ENCODE data around the gene KPNA1.
A peak's percentile ranks its signal among the peaks of the same experiment; 100 is the strongest.

KPNA1 gene

GRCh38 chr3:122481390-122481789, 33.3 kb downstream of the KPNA1 start:
- Histone ChIP-seq H3K4me3 (ENCODE audit: extremely low read depth, insufficient read depth, low read length, poor library complexity, severe bottlenecking) (no peak overlapping the region), H3K36me3 (ENCODE audit: control insufficient read depth, insufficient read depth, low read length) (peaks cover 7% of the 10 kb centered on the region), H3K4me1 (ENCODE audit: control insufficient read depth, insufficient read depth, low read length, poor library complexity, severe bottlenecking) (peaks cover 23% of the 10 kb centered on the region), H3K27ac (ENCODE audit: low read depth, low read length, severe bottlenecking) (no peak overlapping the region), H3K9me3 (ENCODE audit: control insufficient read depth, low read length) (no peaks in the 10 kb centered on the region)
- WGBS, 2 experiments (ENCODE audit: insufficient coverage in 2 of 2): 100% methylated on average over 1 of the region's 3 CpGs

- WGBS, 2 experiments (ENCODE audit: insufficient coverage in 2 of 2): no CpG with 5 or more reads among the region's 2 CpGs
- no peak overlapping the region for H3K27ac ChIP-seq (ENCODE audit: low read depth, low read length, severe bottlenecking)
- peaks cover 4% of the 10 kb centered on the region for H3K4me1 ChIP-seq (ENCODE audit: control insufficient read depth, insufficient read depth, low read length, poor library complexity, severe bottlenecking)
- H3K4me3 ChIP-seq (ENCODE audit: extremely low read depth, insufficient read depth, low read length, poor library complexity, severe bottlenecking): no peak overlapping the region
- H3K36me3 ChIP-seq (ENCODE audit: control insufficient read depth, insufficient read depth, low read length): peaks cover 12% of the 10 kb centered on the region
- H3K9me3 ChIP-seq (ENCODE audit: control insufficient read depth, low read length): no peaks in the 10 kb centered on the region
Observed at GRCh38 chr3:122476532-122476931, 38.2 kb downstream of the KPNA1 start.

- Histone ChIP-seq H3K4me1 (ENCODE audit: control insufficient read depth, insufficient read depth, low read length, poor library complexity, severe bottlenecking) (peaks cover 4% of the 10 kb centered on the region), H3K36me3 (ENCODE audit: control insufficient read depth, insufficient read depth, low read length) (peaks cover 12% of the 10 kb centered on the region), H3K27ac (ENCODE audit: low read depth, low read length, severe bottlenecking) (no peak overlapping the region), H3K4me3 (ENCODE audit: extremely low read depth, insufficient read depth, low read length, poor library complexity, severe bottlenecking) (no peak overlapping the region), H3K9me3 (ENCODE audit: control insufficient read depth, low read length) (no peaks in the 10 kb centered on the region)
- no CpG with 5 or more reads among the region's 2 CpGs for WGBS, 2 experiments (ENCODE audit: insufficient coverage in 2 of 2)
Observed at GRCh38 chr3:122475316-122475715, 39.4 kb downstream of the KPNA1 start.

- H3K36me3 ChIP-seq (ENCODE audit: control insufficient read depth, insufficient read depth, low read length): peaks cover 23% of the 10 kb centered on the region
- H3K27ac ChIP-seq (ENCODE audit: low read depth, low read length, severe bottlenecking): peak overlapping the region; percentile 36
- WGBS, 2 experiments (ENCODE audit: insufficient coverage in 2 of 2): 50 to 80% methylated on average over 1 of the region's 1 CpG
- H3K4me1 ChIP-seq (ENCODE audit: control insufficient read depth, insufficient read depth, low read length, poor library complexity, severe bottlenecking): peaks cover 10% of the 10 kb centered on the region
- no peaks in the 10 kb centered on the region for H3K9me3 ChIP-seq (ENCODE audit: control insufficient read depth, low read length)
- no peak overlapping the region for H3K4me3 ChIP-seq (ENCODE audit: extremely low read depth, insufficient read depth, low read length, poor library complexity, severe bottlenecking)
Observed at GRCh38 chr3:122469659-122470058, 45.1 kb downstream of the KPNA1 start.

GRCh38 chr3:122468896-122469533, 45.7 kb downstream of the KPNA1 start:
- no CpG with 5 or more reads among the region's 3 CpGs for WGBS, 2 experiments (ENCODE audit: insufficient coverage in 2 of 2)
- Histone ChIP-seq H3K27ac (ENCODE audit: low read depth, low read length, severe bottlenecking) (peak overlapping the region; percentile 38), H3K36me3 (ENCODE audit: control insufficient read depth, insufficient read depth, low read length) (peaks cover 26% of the 10 kb centered on the region), H3K4me3 (ENCODE audit: extremely low read depth, insufficient read depth, low read length, poor library complexity, severe bottlenecking) (no peak overlapping the region), H3K9me3 (ENCODE audit: control insufficient read depth, low read length) (no peaks in the 10 kb centered on the region), H3K4me1 (ENCODE audit: control insufficient read depth, insufficient read depth, low read length, poor library complexity, severe bottlenecking) (peaks cover 10% of the 10 kb centered on the region)

- H3K4me1 ChIP-seq (ENCODE audit: control insufficient read depth, insufficient read depth, low read length, poor library complexity, severe bottlenecking): peaks cover 8% of the 10 kb centered on the region
- peaks cover 39% of the 10 kb centered on the region for H3K36me3 ChIP-seq (ENCODE audit: control insufficient read depth, insufficient read depth, low read length)
- WGBS, 2 experiments (ENCODE audit: insufficient coverage in 2 of 2): no CpG with 5 or more reads among the region's 3 CpGs
- H3K4me3 ChIP-seq (ENCODE audit: extremely low read depth, insufficient read depth, low read length, poor library complexity, severe bottlenecking): no peak overlapping the region
- no peaks in the 10 kb centered on the region for H3K9me3 ChIP-seq (ENCODE audit: control insufficient read depth, low read length)
- H3K27ac ChIP-seq (ENCODE audit: low read depth, low read length, severe bottlenecking): no peak overlapping the region
Observed at GRCh38 chr3:122466701-122467240, 48.0 kb downstream of the KPNA1 start.

- Histone ChIP-seq H3K36me3 (ENCODE audit: control insufficient read depth, insufficient read depth, low read length) (peaks cover 52% of the 10 kb centered on the region), H3K9me3 (ENCODE audit: control insufficient read depth, low read length) (no peaks in the 10 kb centered on the region), H3K4me1 (ENCODE audit: control insufficient read depth, insufficient read depth, low read length, poor library complexity, severe bottlenecking) (peaks cover 6% of the 10 kb centered on the region), H3K27ac (ENCODE audit: low read depth, low read length, severe bottlenecking) (no peak overlapping the region), H3K4me3 (ENCODE audit: extremely low read depth, insufficient read depth, low read length, poor library complexity, severe bottlenecking) (no peak overlapping the region)
- WGBS, 2 experiments (ENCODE audit: insufficient coverage in 2 of 2): 100% methylated on average over 1 of the region's 1 CpG; no CpG with 5 or more reads in 1 of the 2 experiments
Observed at GRCh38 chr3:122464659-122465058, 50.1 kb downstream of the KPNA1 start.

- WGBS, 2 experiments (ENCODE audit: insufficient coverage in 2 of 2): no CpG with 5 or more reads among the region's 1 CpG
- Histone ChIP-seq H3K4me1 (ENCODE audit: control insufficient read depth, insufficient read depth, low read length, poor library complexity, severe bottlenecking) (no peaks in the 10 kb centered on the region), H3K4me3 (ENCODE audit: extremely low read depth, insufficient read depth, low read length, poor library complexity, severe bottlenecking) (no peak overlapping the region), H3K36me3 (ENCODE audit: control insufficient read depth, insufficient read depth, low read length) (peaks cover 70% of the 10 kb centered on the region), H3K27ac (ENCODE audit: low read depth, low read length, severe bottlenecking) (no peak overlapping the region), H3K9me3 (ENCODE audit: control insufficient read depth, low read length) (no peaks in the 10 kb centered on the region)
Observed at GRCh38 chr3:122462406-122462805, 52.3 kb downstream of the KPNA1 start.

GRCh38 chr3:122461806-122462205, 52.9 kb downstream of the KPNA1 start:
- H3K4me1 ChIP-seq (ENCODE audit: control insufficient read depth, insufficient read depth, low read length, poor library complexity, severe bottlenecking): no peaks in the 10 kb centered on the region
- WGBS, 2 experiments (ENCODE audit: insufficient coverage in 2 of 2): 90% methylated on average over 2 of the region's 3 CpGs; no CpG with 5 or more reads in 1 of the 2 experiments
- no peaks in the 10 kb centered on the region for H3K9me3 ChIP-seq (ENCODE audit: control insufficient read depth, low read length)
- H3K36me3 ChIP-seq (ENCODE audit: control insufficient read depth, insufficient read depth, low read length): peaks cover 68% of the 10 kb centered on the region
- H3K27ac ChIP-seq (ENCODE audit: low read depth, low read length, severe bottlenecking): no peak overlapping the region
- H3K4me3 ChIP-seq (ENCODE audit: extremely low read depth, insufficient read depth, low read length, poor library complexity, severe bottlenecking): no peak overlapping the region

GRCh38 chr3:122458992-122459391, 55.7 kb downstream of the KPNA1 start:
- 78 to 95% methylated on average over 2 of the region's 4 CpGs for WGBS, 2 experiments (ENCODE audit: insufficient coverage in 2 of 2)
- Histone ChIP-seq H3K4me3 (ENCODE audit: extremely low read depth, insufficient read depth, low read length, poor library complexity, severe bottlenecking) (no peak overlapping the region), H3K9me3 (ENCODE audit: control insufficient read depth, low read length) (no peaks in the 10 kb centered on the region), H3K4me1 (ENCODE audit: control insufficient read depth, insufficient read depth, low read length, poor library complexity, severe bottlenecking) (no peaks in the 10 kb centered on the region), H3K27ac (ENCODE audit: low read depth, low read length, severe bottlenecking) (peak overlapping the region; percentile 47), H3K36me3 (ENCODE audit: control insufficient read depth, insufficient read depth, low read length) (peaks cover 69% of the 10 kb centered on the region)

GRCh38 chr3:122457706-122458105, 57.0 kb downstream of the KPNA1 start:
- Histone ChIP-seq H3K9me3 (ENCODE audit: control insufficient read depth, low read length) (no peaks in the 10 kb centered on the region), H3K27ac (ENCODE audit: low read depth, low read length, severe bottlenecking) (no peak overlapping the region), H3K36me3 (ENCODE audit: control insufficient read depth, insufficient read depth, low read length) (peaks cover 78% of the 10 kb centered on the region), H3K4me1 (ENCODE audit: control insufficient read depth, insufficient read depth, low read length, poor library complexity, severe bottlenecking) (no peaks in the 10 kb centered on the region), H3K4me3 (ENCODE audit: extremely low read depth, insufficient read depth, low read length, poor library complexity, severe bottlenecking) (no peak overlapping the region)
- 100% methylated on average over 1 to 2 of the region's 2 CpGs for WGBS, 2 experiments (ENCODE audit: insufficient coverage in 2 of 2)

All from mesodermal cell (in vitro differentiated cells).